HFF-Myc (cell line): ENCODE data around the gene HLF.
"Not testable (repeated sequence)": the region's sequence is repeated elsewhere in the genome, so short reads cannot be mapped to it uniquely, and the experiment has no call there.

ENCODE experiments used
- DNase-seq: peaks from one replicate; pipeline ENCODE4 v3.0.0-alpha.2; 2011; ENCODE audit warnings: low read depth; ENCODE audit errors: extremely low read depth
- H3K4me3 ChIP-seq: replicated peaks from 2 replicates; pipeline ENCODE4 v1.5.1; 2011; ENCODE audit warnings: low read depth, mild to moderate bottlenecking, control low read depth, low read length
- CTCF ChIP-seq: IDR thresholded peaks from 2 replicates; pipeline ENCODE4 v1.5.1; 2012; ENCODE audit warnings: mild to moderate bottlenecking, low read depth, low read length, control low read depth; ENCODE audit errors: missing control alignments

HLF gene

GRCh38 chr17:55326030-55326429 lies 61.3 kb downstream of the HLF start:
- TF ChIP-seq CTCF = no peak
- H3K4me3 ChIP-seq = no peak overlapping the region
- DNase-seq = no peak

GRCh38 chr17:55327225-55328088 lies 62.7 kb downstream of the HLF start:
- no peak overlapping the region for H3K4me3 ChIP-seq
- no peak for TF ChIP-seq CTCF
- DNase-seq = no peak

- not testable (repeated sequence) for DNase-seq, H3K4me3 ChIP-seq
These were observed 63.8 kb downstream of the HLF start for GRCh38 chr17:55328514-55328913.

- TF ChIP-seq CTCF = no peak
These were observed 65.7 kb downstream of the HLF start for GRCh38 chr17:55330344-55330933.

GRCh38 chr17:55332296-55333041 lies 67.7 kb downstream of the HLF start:
- TF ChIP-seq CTCF = no peak
- H3K4me3 ChIP-seq = no peak overlapping the region
- DNase-seq = no peak

More at GRCh38 chr17:55330344-55330933, 65.7 kb downstream of the HLF start:
- no peak for DNase-seq
- no peak overlapping the region for H3K4me3 ChIP-seq

GRCh38 chr17:55334285-55334684 lies 69.5 kb downstream of the HLF start:
- no peak for TF ChIP-seq CTCF
- peak; percentile 17 for DNase-seq
- H3K4me3 ChIP-seq = no peak overlapping the region
